BLaER1 (cell line): ENCODE results near the gene NME4.
"Not testable (repeated sequence)": the region's sequence is repeated elsewhere in the genome, so short reads cannot be mapped to it uniquely, and the experiment has no call there.

Source experiments
- H3K27ac ChIP-seq: shearing (Covaris generic); formaldehyde crosslinking; 2 replicates; pipeline ENCODE4 v1.8.1; 2022
- H3K27me3 ChIP-seq: shearing (Covaris generic); formaldehyde crosslinking; 2 replicates; pipeline ENCODE4 v1.8.1; 2022
- H3K36me3 ChIP-seq: shearing (Covaris generic); formaldehyde crosslinking; 2 replicates; pipeline ENCODE4 v1.8.1; 2022
- H3K4me1 ChIP-seq: shearing (Covaris generic); formaldehyde crosslinking; 2 replicates; pipeline ENCODE4 v1.8.1; 2022
- H3K4me2 ChIP-seq: shearing (Covaris generic); formaldehyde crosslinking; 2 replicates; pipeline ENCODE4 v1.8.1; 2022
- H3K4me3 ChIP-seq: shearing (Covaris generic); formaldehyde crosslinking; 2 replicates; pipeline ENCODE4 v1.8.1; 2022
- H3K9ac ChIP-seq: shearing (Covaris generic); formaldehyde crosslinking; 2 replicates; pipeline ENCODE4 v1.8.1; 2022
- H3K9me3 ChIP-seq: shearing (Covaris generic); formaldehyde crosslinking; 2 replicates; pipeline ENCODE4 v1.8.1; 2022
- H4K20me1 ChIP-seq: shearing (Covaris generic); formaldehyde crosslinking; 2 replicates; pipeline ENCODE4 v1.8.1; 2022
- Cebpa-rat ChIP-seq: shearing (Covaris generic); IDR thresholded peaks from 2 replicates; pipeline ENCODE4 v1.8.1; 2022

Gene NME4

DNA sequence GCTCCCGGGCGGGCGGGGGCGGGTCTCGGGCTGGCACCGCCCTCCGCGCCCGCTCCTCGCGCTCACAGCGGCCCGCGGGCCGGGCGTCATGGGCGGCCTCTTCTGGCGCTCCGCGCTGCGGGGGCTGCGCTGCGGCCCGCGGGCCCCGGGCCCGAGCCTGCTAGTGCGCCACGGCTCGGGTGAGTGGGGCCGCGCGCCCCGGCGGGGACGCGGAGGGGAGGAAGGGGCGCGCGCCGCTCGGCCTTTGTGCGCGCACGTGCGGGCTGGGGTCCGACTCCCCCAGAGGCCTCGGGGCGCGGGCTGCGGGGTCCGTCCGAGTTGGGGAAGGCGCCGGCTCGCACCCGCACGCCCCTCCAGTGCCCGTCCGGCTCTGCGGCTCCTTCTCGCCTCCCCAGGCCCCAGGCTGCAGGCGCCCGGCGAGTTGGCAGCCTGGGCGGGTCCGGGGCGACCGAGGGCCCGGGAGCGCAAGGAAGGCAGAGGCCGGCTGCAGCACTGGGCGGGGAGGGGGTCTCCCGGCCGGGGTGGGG lies at the start of gene NME4:
Gene NME4, plus strand, starts transcription at position 65 of the 527 bp plus-strand sequence. Its CDS starts 24 bp downstream, at position 89.
- Histone ChIP-seq H3K9me3 (no peaks in the 10 kb centered on the region), H4K20me1 (peaks cover 28% of the 10 kb centered on the region), H3K9ac (peak within 1 kb of the TSS; percentile 92), H3K27me3 (no peaks in the 10 kb centered on the region), H3K27ac (peak within 1 kb of the TSS; percentile 95), H3K36me3 (peaks cover 26% of the 10 kb centered on the region), H3K4me2 (peak within 1 kb of the TSS; percentile 95), H3K4me3 (peak within 1 kb of the TSS; percentile 81), H3K4me1 (peaks cover 53% of the 10 kb centered on the region)
- TF ChIP-seq Cebpa-rat: no peak

DNA sequence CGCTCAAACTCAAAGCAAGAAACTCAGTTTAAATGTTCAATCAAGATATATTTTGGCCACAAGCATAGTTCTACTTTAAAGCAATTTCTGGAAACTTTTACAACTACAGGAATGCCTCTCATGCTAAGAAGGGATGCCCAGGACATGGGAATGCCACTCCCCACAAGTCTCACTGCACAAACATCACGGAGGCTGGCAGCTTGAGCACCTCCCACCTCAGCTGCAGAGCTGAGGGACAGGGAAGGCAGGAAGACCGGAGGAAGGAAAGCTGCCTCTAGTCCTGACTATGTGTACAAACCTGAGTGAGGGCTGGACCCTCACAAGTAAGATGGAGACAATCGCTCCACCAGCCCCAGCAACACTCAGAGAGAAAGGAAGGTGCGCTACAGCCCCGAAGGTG lies 49.8 kb upstream of the NME4 start:
- Histone ChIP-seq H3K27ac (no peak overlapping the region), H3K4me2 (no peak overlapping the region), H3K36me3 (peaks cover 71% of the 10 kb centered on the region), H3K9me3 (no peaks in the 10 kb centered on the region), H4K20me1 (peaks cover 98% of the 10 kb centered on the region), H3K27me3 (no peaks in the 10 kb centered on the region), H3K4me3 (no peak overlapping the region), H3K4me1 (peaks cover 55% of the 10 kb centered on the region), H3K9ac (no peak overlapping the region)
- TF ChIP-seq Cebpa-rat: no peak

DNA sequence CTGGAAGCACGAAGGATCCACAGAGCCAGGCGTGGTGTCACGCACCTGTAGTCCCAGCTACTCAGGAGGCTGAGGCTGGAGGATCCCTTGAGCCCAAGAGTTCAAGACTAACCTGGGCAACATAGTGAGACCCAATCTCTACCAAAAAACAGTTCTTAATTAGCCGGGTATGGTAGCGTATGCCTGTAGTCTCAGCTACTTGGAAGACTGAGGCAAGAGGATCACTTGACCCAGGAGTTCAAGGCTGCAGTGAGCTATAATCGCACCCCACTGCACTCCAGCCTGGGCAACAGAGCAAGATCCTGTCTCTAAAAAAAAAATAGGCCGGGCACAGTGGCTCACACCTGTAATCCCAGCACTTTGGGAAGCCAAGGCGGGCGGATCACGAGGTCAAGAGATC lies 48.5 kb upstream of the NME4 start:
- Histone ChIP-seq H3K4me2 (peak overlapping the region; percentile 78), H4K20me1 (peaks cover 85% of the 10 kb centered on the region), H3K4me1 (peaks cover 51% of the 10 kb centered on the region), H3K36me3 (peaks cover 58% of the 10 kb centered on the region)
- H3K27me3 ChIP-seq, H3K9me3 ChIP-seq, H3K27ac ChIP-seq, H3K9ac ChIP-seq, H3K4me3 ChIP-seq: not testable (repeated sequence)

DNA sequence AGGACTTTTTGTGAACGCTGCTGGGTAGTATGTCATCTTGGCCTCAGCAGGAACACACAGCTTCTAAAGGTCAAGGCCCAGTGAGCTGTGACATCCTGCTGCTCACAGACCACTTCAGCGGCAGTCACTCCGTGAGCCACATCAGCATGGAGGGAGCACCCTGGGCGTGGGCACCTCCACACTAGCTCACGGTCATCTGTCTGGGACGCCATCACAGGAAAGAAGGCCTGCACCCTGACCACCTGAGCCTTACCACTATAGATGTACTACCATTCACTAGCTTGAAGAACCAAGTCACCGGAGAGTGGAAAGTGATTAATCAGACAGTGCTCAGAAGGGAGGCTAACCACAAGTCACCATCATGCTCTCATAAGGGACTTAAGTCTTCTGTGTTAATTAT lies 47.8 kb upstream of the NME4 start:
- H3K9ac ChIP-seq: 0 out of 2 replicates have a peak overlapping the region, but pooled peaks have one; percentile 38
- H3K4me3 ChIP-seq: no peak overlapping the region
- no peak overlapping the region for H3K27ac ChIP-seq
- peaks cover 45% of the 10 kb centered on the region for H3K4me1 ChIP-seq
- H3K27me3 ChIP-seq: no peaks in the 10 kb centered on the region
- no peaks in the 10 kb centered on the region for H3K9me3 ChIP-seq
- H4K20me1 ChIP-seq: peaks cover 78% of the 10 kb centered on the region
- H3K4me2 ChIP-seq: peak overlapping the region; percentile 78
- peaks cover 51% of the 10 kb centered on the region for H3K36me3 ChIP-seq
- TF ChIP-seq Cebpa-rat: no peak

DNA sequence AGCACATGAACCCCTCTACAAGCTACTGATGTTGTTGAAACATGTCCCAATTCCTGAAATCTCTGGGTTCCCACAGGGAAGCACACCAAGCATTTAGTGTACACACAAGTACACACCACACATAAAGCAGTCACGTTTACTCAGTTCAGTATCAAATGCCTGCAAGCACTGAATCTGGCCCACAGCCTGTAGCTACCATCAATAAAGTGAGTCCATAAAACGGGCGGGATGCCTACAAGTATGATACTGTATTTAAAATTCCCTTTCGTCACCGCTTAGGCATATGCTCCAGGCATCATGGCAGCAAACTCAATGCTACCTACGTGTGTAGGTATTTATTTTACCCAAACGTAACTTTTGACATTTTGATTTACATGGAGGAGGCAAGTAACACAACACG lies 46.8 kb upstream of the NME4 start:
- peaks cover 52% of the 10 kb centered on the region for H3K4me1 ChIP-seq
- no peak overlapping the region; the same call in 1 of the 2 replicates for H3K9ac ChIP-seq
- peaks cover 41% of the 10 kb centered on the region for H3K36me3 ChIP-seq
- H3K27me3 ChIP-seq: no peaks in the 10 kb centered on the region
- no peak overlapping the region for H3K27ac ChIP-seq
- no peaks in the 10 kb centered on the region for H3K9me3 ChIP-seq
- TF ChIP-seq Cebpa-rat: no peak
- peak overlapping the region; percentile 78 for H3K4me2 ChIP-seq
- peaks cover 68% of the 10 kb centered on the region for H4K20me1 ChIP-seq
- no peak overlapping the region for H3K4me3 ChIP-seq

DNA sequence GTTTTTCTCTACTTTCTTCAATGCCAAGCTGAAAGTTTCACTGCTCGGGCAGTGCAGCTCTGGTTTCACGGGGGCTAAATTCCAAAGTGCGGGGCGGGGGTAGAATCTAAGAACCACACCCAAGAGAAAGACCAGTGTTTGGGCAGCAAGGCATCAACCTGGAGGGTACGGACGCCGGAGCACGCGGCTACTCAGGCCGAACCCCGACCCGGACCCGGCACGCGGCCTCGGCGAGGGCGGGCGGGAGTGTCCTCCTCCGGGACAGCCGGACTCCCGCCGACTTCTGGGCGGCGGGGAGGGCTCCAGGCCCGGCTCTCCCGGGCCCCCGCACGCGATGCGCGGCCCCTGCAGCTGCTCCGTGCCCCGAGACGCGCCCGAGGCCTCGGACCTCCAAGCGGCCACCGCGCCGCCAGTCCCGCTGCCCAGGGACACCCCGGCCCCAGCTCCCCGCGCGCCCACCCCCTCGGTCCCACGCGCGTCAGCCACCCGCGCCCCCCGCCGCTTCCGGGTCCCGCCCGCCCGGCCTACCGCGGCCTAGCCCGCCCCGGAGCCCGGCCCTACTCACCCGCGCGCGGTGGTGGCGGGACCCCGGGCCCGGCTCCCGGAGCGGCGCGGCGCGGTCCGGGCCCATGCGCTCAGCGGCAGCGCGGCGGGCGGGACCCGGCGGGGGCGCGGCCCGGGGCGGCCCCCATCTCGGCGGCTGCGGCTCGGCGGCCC lies 45.0 kb upstream of the NME4 start:
- TF ChIP-seq Cebpa-rat: no peak
- peak overlapping the region; percentile 92 for H3K9ac ChIP-seq
- peak overlapping the region; percentile 88 for H3K27ac ChIP-seq
- no peaks in the 10 kb centered on the region for H3K27me3 ChIP-seq
- H3K9me3 ChIP-seq: no peaks in the 10 kb centered on the region
- H4K20me1 ChIP-seq: peaks cover 50% of the 10 kb centered on the region
- H3K36me3 ChIP-seq: peaks cover 23% of the 10 kb centered on the region
- peak overlapping the region; percentile 90 for H3K4me3 ChIP-seq
- H3K4me1 ChIP-seq: peaks cover 52% of the 10 kb centered on the region
- H3K4me2 ChIP-seq: peak overlapping the region; percentile 88

DNA sequence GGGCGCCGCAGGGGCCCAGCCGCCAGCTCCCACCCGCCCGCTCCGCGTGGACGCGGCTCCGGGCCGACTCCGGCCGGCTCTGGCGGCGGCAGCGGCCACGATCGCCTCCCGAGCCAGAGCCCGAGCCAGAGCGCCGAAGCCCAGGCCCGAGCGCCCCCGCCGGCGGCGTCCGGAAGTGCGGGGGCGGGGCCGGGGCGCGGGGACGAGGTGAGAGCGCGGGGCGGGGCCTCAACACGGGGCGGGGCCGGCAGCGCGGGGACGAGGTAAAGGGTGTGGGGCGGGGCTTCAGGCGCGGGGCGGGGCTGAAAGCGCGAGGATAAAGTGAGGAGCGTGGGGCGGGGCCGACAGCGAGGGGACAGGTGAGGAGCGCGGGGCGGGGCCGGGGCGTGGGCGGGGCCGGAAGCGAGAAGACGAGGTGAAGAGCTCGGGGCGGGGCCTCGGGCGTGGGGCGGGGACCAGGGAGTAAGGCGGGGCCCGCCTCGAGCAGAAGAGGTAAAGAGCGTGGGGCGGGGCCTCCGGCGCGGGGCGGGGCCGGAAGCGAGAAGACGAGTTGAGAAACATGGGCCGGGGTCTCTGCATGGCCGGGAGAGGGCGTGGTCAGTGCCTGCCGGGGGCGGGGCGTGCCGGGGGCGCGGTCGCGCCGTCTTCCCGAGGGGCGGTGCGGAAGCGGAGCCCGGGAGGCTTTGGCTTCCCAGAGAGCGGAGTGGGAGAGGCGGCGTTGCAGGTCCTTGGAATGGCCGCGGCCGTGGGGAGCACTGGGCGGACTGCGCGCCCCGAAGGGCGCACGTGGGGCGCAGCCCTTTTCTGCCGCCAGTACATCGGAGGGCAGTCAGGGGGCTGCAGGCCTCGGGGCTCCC lies 44.2 kb upstream of the NME4 start, which contains the start of gene AXIN1:
Gene AXIN1, minus strand, starts transcription at position 177 of the 857 bp plus-strand sequence. CDS start 5,698 bp downstream, outside the sequence.
- no peak for TF ChIP-seq Cebpa-rat
- no peaks in the 10 kb centered on the region for H3K27me3 ChIP-seq
- peaks cover 15% of the 10 kb centered on the region for H3K36me3 ChIP-seq
- peaks cover 42% of the 10 kb centered on the region for H4K20me1 ChIP-seq
- H3K27ac ChIP-seq: peak within 1 kb of the TSS; percentile 88
- peaks cover 51% of the 10 kb centered on the region for H3K4me1 ChIP-seq
- peak within 1 kb of the TSS; percentile 90 for H3K4me3 ChIP-seq
- peak within 1 kb of the TSS; percentile 88 for H3K4me2 ChIP-seq
- peak within 1 kb of the TSS; percentile 92 for H3K9ac ChIP-seq
- no peaks in the 10 kb centered on the region for H3K9me3 ChIP-seq

DNA sequence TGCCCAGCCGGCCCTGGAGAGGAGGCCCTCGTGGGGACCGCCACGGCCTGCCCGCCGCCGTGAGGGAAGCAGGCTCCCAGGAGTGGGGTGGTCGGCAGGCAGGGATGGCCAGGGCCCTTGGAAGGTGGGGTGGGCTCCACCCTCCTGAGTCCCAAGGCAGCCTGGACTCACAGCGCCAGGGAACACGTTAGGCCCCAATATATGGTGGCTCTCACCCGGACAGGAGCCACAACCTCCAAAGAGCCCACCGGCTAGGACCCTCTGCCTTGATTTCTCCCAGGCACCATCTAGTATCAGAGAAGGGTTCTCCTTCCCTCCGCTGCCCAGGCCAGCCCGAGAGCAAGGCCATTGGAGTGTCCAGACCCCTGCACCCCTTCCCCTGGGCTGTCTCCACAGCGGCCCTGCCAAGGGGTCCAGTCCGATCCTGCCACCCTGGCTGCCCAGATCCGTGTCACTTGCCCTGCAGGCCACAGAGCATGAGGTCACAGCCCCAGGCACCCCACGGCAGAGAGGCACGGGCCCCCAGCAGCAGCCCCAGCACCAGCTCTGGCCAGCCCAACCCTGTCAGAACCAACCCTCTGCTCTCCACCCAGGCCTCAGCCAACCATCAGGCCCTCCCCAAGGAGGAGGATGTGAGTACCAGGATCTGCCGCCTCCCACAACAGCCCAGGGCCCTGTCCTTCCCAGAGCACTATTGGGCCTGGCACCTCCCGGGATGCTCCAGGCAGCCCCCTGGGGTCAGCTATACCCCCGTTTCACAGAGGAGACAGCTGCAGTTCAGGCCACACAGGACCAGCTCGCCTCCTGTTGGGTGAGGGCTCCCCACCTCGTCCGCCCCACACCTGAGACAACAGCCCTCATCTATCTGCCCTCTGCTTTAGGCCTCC lies 43.4 kb upstream of the NME4 start:
- Histone ChIP-seq H3K9me3 (no peaks in the 10 kb centered on the region), H3K27ac (no peak overlapping the region), H4K20me1 (peaks cover 34% of the 10 kb centered on the region), H3K27me3 (no peaks in the 10 kb centered on the region), H3K4me3 (peak overlapping the region; percentile 49), H3K4me2 (peak overlapping the region; percentile 79), H3K9ac (no peak overlapping the region), H3K36me3 (peaks cover 12% of the 10 kb centered on the region), H3K4me1 (peaks cover 43% of the 10 kb centered on the region)
- TF ChIP-seq Cebpa-rat: no peak

DNA sequence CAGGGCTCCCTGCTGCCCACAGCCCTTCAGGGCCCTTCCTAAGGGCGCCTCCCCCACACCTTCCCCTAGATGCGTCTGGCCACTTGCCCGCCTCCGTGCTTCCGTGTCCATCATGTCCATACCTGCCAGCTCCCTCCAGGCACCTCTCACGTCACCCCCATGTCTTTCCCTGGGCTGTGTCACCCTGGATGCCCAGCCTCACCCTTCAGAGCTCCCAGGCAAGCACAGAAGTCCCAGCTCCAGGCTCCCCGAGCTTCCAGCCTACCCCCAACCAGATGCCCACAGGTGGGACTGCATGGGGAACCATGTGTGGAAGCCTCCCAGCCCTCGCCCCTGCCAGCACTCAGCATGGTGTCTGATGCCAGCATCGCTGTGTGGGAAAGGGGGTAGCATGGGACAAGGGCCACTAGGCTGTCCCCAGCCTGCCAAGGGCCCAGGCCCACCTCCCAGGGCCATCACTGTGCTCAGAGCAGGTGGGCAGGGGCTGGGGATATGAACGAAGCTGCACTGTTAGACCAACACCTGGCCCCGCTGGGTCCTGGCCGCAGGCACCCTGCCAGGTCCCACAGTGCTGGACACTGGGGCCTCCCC lies 42.6 kb upstream of the NME4 start:
- H3K4me1 ChIP-seq: peaks cover 35% of the 10 kb centered on the region
- TF ChIP-seq Cebpa-rat: no peak

More for the DNA sequence above, 42.6 kb upstream of the NME4 start:
- Histone ChIP-seq H3K4me3 (no peak overlapping the region), H3K27me3 (no peaks in the 10 kb centered on the region), H3K9ac (no peak overlapping the region), H4K20me1 (peaks cover 26% of the 10 kb centered on the region), H3K36me3 (peaks cover 12% of the 10 kb centered on the region), H3K9me3 (no peaks in the 10 kb centered on the region), H3K4me2 (no peak overlapping the region), H3K27ac (no peak overlapping the region)
